ENCODE results near the gene SKI. TPM values are rescaled to one million over a fixed set of nuclear protein-coding genes. Genes with fewer than 3 reads are reported as not detected.

The SKI gene
- total and polyA plus RNA-seq, 10 of the 15 experiments (the other 5 are each of a cell fraction or from before 2014, with no cell fraction given), result 0.03 to 14.9 (median 0.96) TPM

DNA sequence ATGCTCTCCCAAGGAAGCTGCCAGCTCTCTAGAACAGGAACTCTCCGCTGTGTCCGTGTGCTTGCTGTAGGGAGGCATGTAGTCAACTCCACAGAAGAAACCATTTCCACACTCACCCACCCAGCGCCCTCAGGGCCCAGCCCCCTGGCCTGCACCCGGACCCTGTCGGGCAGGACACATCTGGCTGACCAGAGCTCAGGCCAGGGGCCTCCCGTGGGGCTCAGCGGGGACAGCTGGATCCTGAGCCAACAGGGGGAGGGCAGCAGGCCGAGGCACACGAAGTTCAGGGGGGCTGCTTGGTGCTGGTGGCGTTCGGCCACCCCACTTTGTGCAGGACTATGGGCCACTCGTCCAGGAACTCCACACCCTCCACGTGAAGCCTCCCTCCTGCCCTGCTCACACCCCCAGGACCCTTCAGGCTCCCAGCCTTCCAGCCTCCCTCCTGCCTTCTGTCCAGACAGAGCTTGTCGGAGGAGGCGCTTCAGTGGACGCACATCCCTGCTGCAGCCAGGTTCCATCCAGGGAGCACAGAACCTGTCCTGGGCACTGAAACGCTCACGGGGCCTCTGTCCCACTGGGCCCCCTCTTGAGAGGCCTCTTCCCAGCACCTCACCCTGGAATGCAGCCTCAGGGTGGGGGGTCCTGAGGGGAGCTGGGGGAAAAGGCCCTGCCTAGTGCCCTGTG, 18.6 kb upstream of the SKI start:
- intact Hi-C loops (cut with micrococcal nuclease; ENCODE audit: unreplicated experiment), result no loop called here
- no peaks in the 10 kb centered on the region for H3K36me3 ChIP-seq (ENCODE audit: control insufficient read depth in 2 of 2, insufficient read depth in 2 of 2, low read length in 1 of 2)
- no peaks in the 10 kb centered on the region for H4K20me1 ChIP-seq (ENCODE audit: control insufficient read depth, insufficient read depth)
- no peak overlapping the region for H2AFZ ChIP-seq (ENCODE audit: control insufficient read depth, low read depth, low read length)
- FAIRE-seq (no peak), ATAC-seq (no peak), DNase-seq (ENCODE audit: low read depth, low spot score) (no peak)
- 38% methylated on average over 18 of the region's 18 CpGs for WGBS (ENCODE audit: insufficient coverage, insufficient replicate concordance, low lambda C conversion rate, missing lambda C conversion rate)
- peaks cover 4% of the 10 kb centered on the region; the same call in 1 of the 2 replicates for H3K4me1 ChIP-seq (ENCODE audit: control insufficient read depth, insufficient read depth, low read length)
- CTCF ChIA-PET, result interaction anchor here (1.0 kb wide), 1 partner anchor 172 kb away, joined by 4 read pairs; no protein-coding TSS in a partner anchor
- H3K4me3 ChIP-seq, result no peak overlapping the region
- BruUV-seq (replicated peaks), result no TSS peak
- TF ChIP-seq, protein P1, sequence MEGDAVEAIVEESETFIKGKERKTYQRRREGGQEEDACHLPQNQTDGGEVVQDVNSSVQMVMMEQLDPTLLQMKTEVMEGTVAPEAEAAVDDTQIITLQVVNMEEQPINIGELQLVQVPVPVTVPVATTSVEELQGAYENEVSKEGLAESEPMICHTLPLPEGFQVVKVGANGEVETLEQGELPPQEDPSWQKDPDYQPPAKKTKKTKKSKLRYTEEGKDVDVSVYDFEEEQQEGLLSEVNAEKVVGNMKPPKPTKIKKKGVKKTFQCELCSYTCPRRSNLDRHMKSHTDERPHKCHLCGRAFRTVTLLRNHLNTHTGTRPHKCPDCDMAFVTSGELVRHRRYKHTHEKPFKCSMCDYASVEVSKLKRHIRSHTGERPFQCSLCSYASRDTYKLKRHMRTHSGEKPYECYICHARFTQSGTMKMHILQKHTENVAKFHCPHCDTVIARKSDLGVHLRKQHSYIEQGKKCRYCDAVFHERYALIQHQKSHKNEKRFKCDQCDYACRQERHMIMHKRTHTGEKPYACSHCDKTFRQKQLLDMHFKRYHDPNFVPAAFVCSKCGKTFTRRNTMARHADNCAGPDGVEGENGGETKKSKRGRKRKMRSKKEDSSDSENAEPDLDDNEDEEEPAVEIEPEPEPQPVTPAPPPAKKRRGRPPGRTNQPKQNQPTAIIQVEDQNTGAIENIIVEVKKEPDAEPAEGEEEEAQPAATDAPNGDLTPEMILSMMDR (IDR thresholded peaks at IDR 0.05 in 2 of 3, conservative IDR thresholded peaks at IDR 0.05 in 1 of 3; ENCODE audit: control insufficient read depth in 2 of 3, extremely low read depth in 1 of 3, insufficient read depth in 1 of 3, low read depth in 3 of 3, low read length in 3 of 3), result no peak
- TF ChIP-seq ATF7 (IDR thresholded peaks at IDR 0.05; ENCODE audit: low read depth), result no peak
- no peak for TF ChIP-seq RAD21 (IDR thresholded peaks at IDR 0.05; ENCODE audit: insufficient read depth, low read depth, low read length)
- TF ChIP-seq, protein P2, sequence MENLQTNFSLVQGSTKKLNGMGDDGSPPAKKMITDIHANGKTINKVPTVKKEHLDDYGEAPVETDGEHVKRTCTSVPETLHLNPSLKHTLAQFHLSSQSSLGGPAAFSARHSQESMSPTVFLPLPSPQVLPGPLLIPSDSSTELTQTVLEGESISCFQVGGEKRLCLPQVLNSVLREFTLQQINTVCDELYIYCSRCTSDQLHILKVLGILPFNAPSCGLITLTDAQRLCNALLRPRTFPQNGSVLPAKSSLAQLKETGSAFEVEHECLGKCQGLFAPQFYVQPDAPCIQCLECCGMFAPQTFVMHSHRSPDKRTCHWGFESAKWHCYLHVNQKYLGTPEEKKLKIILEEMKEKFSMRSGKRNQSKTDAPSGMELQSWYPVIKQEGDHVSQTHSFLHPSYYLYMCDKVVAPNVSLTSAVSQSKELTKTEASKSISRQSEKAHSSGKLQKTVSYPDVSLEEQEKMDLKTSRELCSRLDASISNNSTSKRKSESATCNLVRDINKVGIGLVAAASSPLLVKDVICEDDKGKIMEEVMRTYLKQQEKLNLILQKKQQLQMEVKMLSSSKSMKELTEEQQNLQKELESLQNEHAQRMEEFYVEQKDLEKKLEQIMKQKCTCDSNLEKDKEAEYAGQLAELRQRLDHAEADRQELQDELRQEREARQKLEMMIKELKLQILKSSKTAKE (IDR thresholded peaks at IDR 0.05; ENCODE audit: low read depth, poor library complexity, severe bottlenecking), result no peak
- no peak for TF ChIP-seq HCFC1 (IDR thresholded peaks at IDR 0.05; ENCODE audit: low read length)
- no peak for TF ChIP-seq MTA2 (IDR thresholded peaks at IDR 0.05; ENCODE audit: low read depth)
- TF ChIP-seq BCL11A (IDR thresholded peaks at IDR 0.05; ENCODE audit: low read depth, low read length), result no peak
- TF ChIP-seq, protein P3, sequence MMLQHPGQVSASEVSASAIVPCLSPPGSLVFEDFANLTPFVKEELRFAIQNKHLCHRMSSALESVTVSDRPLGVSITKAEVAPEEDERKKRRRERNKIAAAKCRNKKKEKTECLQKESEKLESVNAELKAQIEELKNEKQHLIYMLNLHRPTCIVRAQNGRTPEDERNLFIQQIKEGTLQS (IDR thresholded peaks at IDR 0.05; ENCODE audit: borderline replicate concordance, extremely low read depth, low read depth, low read length), result no peak
- TF ChIP-seq SPI1 (IDR thresholded peaks at IDR 0.05; ENCODE audit: borderline replicate concordance, insufficient read depth, low read depth, low read length), result no peak
- no peak for TF ChIP-seq FOXK2 (IDR thresholded peaks at IDR 0.05)
- no peak overlapping the region for H3K27ac ChIP-seq (ENCODE audit: control insufficient read depth, insufficient read depth)
- no peak overlapping the region for H3K9ac ChIP-seq (ENCODE audit: control insufficient read depth, insufficient read depth, low read length)
- no peaks in the 10 kb centered on the region for H3K9me3 ChIP-seq (replicated peaks; ENCODE audit: control insufficient read depth, insufficient read depth, low read length)
- RAD21 ChIA-PET (ENCODE audit: unreplicated experiment), result no interaction called here
- in situ Hi-C loops (cut with MboI), result loop anchor here (10.0 kb wide), 1 partner anchor 315 kb away; the partner anchor contains the start of gene PANK4
- no peaks in the 10 kb centered on the region; a peak in 1 of 4 replicates for H3K27me3 ChIP-seq (replicated peaks in 1 of 2; ENCODE audit: control insufficient read depth in 2 of 2, insufficient read depth in 2 of 2, low read length in 1 of 2)
- POLR2A ChIA-PET, result no interaction called here
- H3K79me2 ChIP-seq (ENCODE audit: control insufficient read depth, insufficient read depth, low read length), result no peaks in the 10 kb centered on the region
- no peak overlapping the region for H3K4me2 ChIP-seq (ENCODE audit: control insufficient read depth, insufficient read depth)
- SMC1A ChIA-PET (ENCODE audit: uncharacterized antibody, unreplicated experiment), result interaction anchor here (1.3 kb wide), 1 partner anchor 9 kb away, joined by 3 read pairs; no protein-coding TSS in a partner anchor
